Measurements from ENCODE around the gene GPNMB.
A peak's percentile ranks its signal among the peaks of the same experiment; 100 is the strongest.

The GPNMB gene

GRCh38 chr7:23247603-23248335 lies 1.2 kb downstream of the GPNMB start:
- Histone ChIP-seq H3K4me1 (ENCODE audit: control insufficient read depth, insufficient read depth, low read length) (peaks cover 15% of the 10 kb centered on the region), H3K27me3 (ENCODE audit: control insufficient read depth, insufficient read depth, low read length) (peaks cover 16% of the 10 kb centered on the region; the same call in 1 of the 2 replicates), H3K27ac (ENCODE audit: low read depth, low read length) (no peak overlapping the region), H3K4me3 (ENCODE audit: low read depth, low read length) (peak overlapping the region; percentile 47; the same call in 1 of the 2 replicates), H3K9me3 (ENCODE audit: control insufficient read depth, insufficient read depth, low read depth, low read length) (peaks cover 2% of the 10 kb centered on the region; the same call in 1 of the 2 replicates), H3K36me3 (ENCODE audit: control insufficient read depth, insufficient read depth, low read length) (no peaks in the 10 kb centered on the region), H3K9ac (ENCODE audit: low read length) (no peak overlapping the region)

DNA sequence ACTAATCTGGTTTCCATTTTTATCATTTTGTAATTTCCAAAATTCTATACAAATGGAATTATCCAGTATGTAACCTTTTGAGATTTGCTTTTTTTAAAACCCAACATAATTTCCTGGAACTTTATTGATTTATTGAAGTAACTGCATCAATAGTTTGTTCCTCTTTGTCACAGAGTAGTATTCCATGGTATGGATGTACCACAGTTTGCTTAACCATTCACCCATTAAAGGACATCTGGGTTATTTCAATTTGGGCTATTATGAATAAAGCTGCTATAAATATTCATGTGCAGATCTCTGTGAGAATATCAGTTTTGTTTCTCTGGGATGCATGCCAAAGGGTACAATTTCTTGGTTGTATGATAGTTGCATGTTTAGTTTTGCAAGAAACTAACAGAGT lies 2.9 kb downstream of the GPNMB start:
- Histone ChIP-seq H3K27ac (ENCODE audit: low read depth, low read length) (no peak overlapping the region), H3K4me3 (ENCODE audit: low read depth, low read length) (no peak overlapping the region), H3K27me3 (ENCODE audit: control insufficient read depth, insufficient read depth, low read length) (peaks cover 16% of the 10 kb centered on the region; the same call in 1 of the 2 replicates), H3K9me3 (ENCODE audit: control insufficient read depth, insufficient read depth, low read depth, low read length) (peaks cover 2% of the 10 kb centered on the region; the same call in 1 of the 2 replicates), H3K36me3 (ENCODE audit: control insufficient read depth, insufficient read depth, low read length) (no peaks in the 10 kb centered on the region), H3K9ac (ENCODE audit: low read length) (no peak overlapping the region), H3K4me1 (ENCODE audit: control insufficient read depth, insufficient read depth, low read length) (peaks cover 15% of the 10 kb centered on the region)

GRCh38 chr7:23254051-23254681 lies 7.6 kb downstream of the GPNMB start:
- Histone ChIP-seq H3K9ac (ENCODE audit: low read length) (no peak overlapping the region), H3K9me3 (ENCODE audit: control insufficient read depth, insufficient read depth, low read depth, low read length) (peaks cover 2% of the 10 kb centered on the region; the same call in 1 of the 2 replicates), H3K36me3 (ENCODE audit: control insufficient read depth, insufficient read depth, low read length) (no peaks in the 10 kb centered on the region), H3K27me3 (ENCODE audit: control insufficient read depth, insufficient read depth, low read length) (no peaks in the 10 kb centered on the region), H3K27ac (ENCODE audit: low read depth, low read length) (no peak overlapping the region), H3K4me3 (ENCODE audit: low read depth, low read length) (no peak overlapping the region), H3K4me1 (ENCODE audit: control insufficient read depth, insufficient read depth, low read length) (no peaks in the 10 kb centered on the region)

GRCh38 chr7:23256731-23257130 lies 10.2 kb downstream of the GPNMB start:
- no peaks in the 10 kb centered on the region for H3K4me1 ChIP-seq (ENCODE audit: control insufficient read depth, insufficient read depth, low read length)
- no peak overlapping the region for H3K9ac ChIP-seq (ENCODE audit: low read length)
- H3K4me3 ChIP-seq (ENCODE audit: low read depth, low read length): no peak overlapping the region
- peaks cover 2% of the 10 kb centered on the region; the same call in 1 of the 2 replicates for H3K9me3 ChIP-seq (ENCODE audit: control insufficient read depth, insufficient read depth, low read depth, low read length)
- no peak overlapping the region for H3K27ac ChIP-seq (ENCODE audit: low read depth, low read length)
- H3K36me3 ChIP-seq (ENCODE audit: control insufficient read depth, insufficient read depth, low read length): no peaks in the 10 kb centered on the region
- no peaks in the 10 kb centered on the region for H3K27me3 ChIP-seq (ENCODE audit: control insufficient read depth, insufficient read depth, low read length)

GRCh38 chr7:23260371-23260770 lies 13.8 kb downstream of the GPNMB start:
- Histone ChIP-seq H3K4me1 (ENCODE audit: control insufficient read depth, insufficient read depth, low read length) (no peaks in the 10 kb centered on the region), H3K4me3 (ENCODE audit: low read depth, low read length) (no peak overlapping the region), H3K27me3 (ENCODE audit: control insufficient read depth, insufficient read depth, low read length) (no peaks in the 10 kb centered on the region), H3K36me3 (ENCODE audit: control insufficient read depth, insufficient read depth, low read length) (no peaks in the 10 kb centered on the region), H3K27ac (ENCODE audit: low read depth, low read length) (no peak overlapping the region), H3K9me3 (ENCODE audit: control insufficient read depth, insufficient read depth, low read depth, low read length) (no peaks in the 10 kb centered on the region), H3K9ac (ENCODE audit: low read length) (no peak overlapping the region)

DNA sequence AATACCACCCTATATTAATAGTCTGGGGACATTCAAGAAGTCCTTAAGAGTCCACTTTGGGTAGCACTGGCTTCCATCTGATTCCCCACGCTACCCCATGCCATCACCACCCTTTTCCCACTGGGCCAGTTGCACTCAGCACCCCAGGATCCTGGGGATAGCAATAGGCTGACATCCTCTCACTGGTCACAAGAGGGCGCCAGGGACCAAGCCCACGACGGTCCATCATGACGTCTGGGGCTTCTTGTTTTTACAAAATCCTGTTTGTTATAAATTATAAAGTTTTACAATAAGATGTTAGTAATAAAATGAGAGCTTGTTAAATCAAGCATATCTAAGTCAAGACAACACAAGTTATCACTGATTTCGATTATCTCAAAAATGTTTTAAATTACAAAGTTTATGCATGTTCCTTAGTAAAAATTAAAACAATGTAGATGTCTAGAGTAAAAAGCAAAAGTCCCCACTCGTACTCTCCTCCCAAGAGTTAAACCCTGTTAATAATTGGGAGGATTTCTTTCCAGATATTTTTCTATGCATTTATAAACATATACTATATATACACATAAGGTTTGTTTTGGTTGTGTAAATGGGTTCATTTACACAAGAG lies 15.4 kb downstream of the GPNMB start:
- no peak overlapping the region for H3K4me3 ChIP-seq (ENCODE audit: low read depth, low read length)
- no peaks in the 10 kb centered on the region for H3K9me3 ChIP-seq (ENCODE audit: control insufficient read depth, insufficient read depth, low read depth, low read length)
- no peak overlapping the region for H3K27ac ChIP-seq (ENCODE audit: low read depth, low read length)
- H3K9ac ChIP-seq (ENCODE audit: low read length): no peak overlapping the region
- no peaks in the 10 kb centered on the region for H3K4me1 ChIP-seq (ENCODE audit: control insufficient read depth, insufficient read depth, low read length)
- no peaks in the 10 kb centered on the region for H3K36me3 ChIP-seq (ENCODE audit: control insufficient read depth, insufficient read depth, low read length)
- H3K27me3 ChIP-seq (ENCODE audit: control insufficient read depth, insufficient read depth, low read length): no peaks in the 10 kb centered on the region

GRCh38 chr7:23264916-23265458 lies 18.4 kb downstream of the GPNMB start:
- H3K4me1 ChIP-seq (ENCODE audit: control insufficient read depth, insufficient read depth, low read length): no peaks in the 10 kb centered on the region
- no peak overlapping the region for H3K9ac ChIP-seq (ENCODE audit: low read length)
- no peak overlapping the region for H3K27ac ChIP-seq (ENCODE audit: low read depth, low read length)
- no peak overlapping the region for H3K4me3 ChIP-seq (ENCODE audit: low read depth, low read length)
- H3K27me3 ChIP-seq (ENCODE audit: control insufficient read depth, insufficient read depth, low read length): no peaks in the 10 kb centered on the region
- H3K36me3 ChIP-seq (ENCODE audit: control insufficient read depth, insufficient read depth, low read length): no peaks in the 10 kb centered on the region
- 0 out of 2 replicates have a peak, but pooled peaks cover 6% of the 10 kb centered on the region for H3K9me3 ChIP-seq (ENCODE audit: control insufficient read depth, insufficient read depth, low read depth, low read length)

GRCh38 chr7:23266918-23267317 lies 20.3 kb downstream of the GPNMB start:
- H3K27ac ChIP-seq (ENCODE audit: low read depth, low read length): no peak overlapping the region
- H3K9me3 ChIP-seq (ENCODE audit: control insufficient read depth, insufficient read depth, low read depth, low read length): 0 out of 2 replicates have a peak, but pooled peaks cover 6% of the 10 kb centered on the region
- H3K4me3 ChIP-seq (ENCODE audit: low read depth, low read length): no peak overlapping the region
- H3K4me1 ChIP-seq (ENCODE audit: control insufficient read depth, insufficient read depth, low read length): no peaks in the 10 kb centered on the region
- no peaks in the 10 kb centered on the region for H3K27me3 ChIP-seq (ENCODE audit: control insufficient read depth, insufficient read depth, low read length)
- H3K36me3 ChIP-seq (ENCODE audit: control insufficient read depth, insufficient read depth, low read length): no peaks in the 10 kb centered on the region
- no peak overlapping the region for H3K9ac ChIP-seq (ENCODE audit: low read length)

GRCh38 chr7:23267357-23267756 lies 20.8 kb downstream of the GPNMB start:
- Histone ChIP-seq H3K9ac (ENCODE audit: low read length) (no peak overlapping the region), H3K27me3 (ENCODE audit: control insufficient read depth, insufficient read depth, low read length) (no peaks in the 10 kb centered on the region), H3K27ac (ENCODE audit: low read depth, low read length) (no peak overlapping the region), H3K9me3 (ENCODE audit: control insufficient read depth, insufficient read depth, low read depth, low read length) (0 out of 2 replicates have a peak, but pooled peaks cover 6% of the 10 kb centered on the region), H3K4me3 (ENCODE audit: low read depth, low read length) (no peak overlapping the region), H3K4me1 (ENCODE audit: control insufficient read depth, insufficient read depth, low read length) (no peaks in the 10 kb centered on the region), H3K36me3 (ENCODE audit: control insufficient read depth, insufficient read depth, low read length) (no peaks in the 10 kb centered on the region)

DNA sequence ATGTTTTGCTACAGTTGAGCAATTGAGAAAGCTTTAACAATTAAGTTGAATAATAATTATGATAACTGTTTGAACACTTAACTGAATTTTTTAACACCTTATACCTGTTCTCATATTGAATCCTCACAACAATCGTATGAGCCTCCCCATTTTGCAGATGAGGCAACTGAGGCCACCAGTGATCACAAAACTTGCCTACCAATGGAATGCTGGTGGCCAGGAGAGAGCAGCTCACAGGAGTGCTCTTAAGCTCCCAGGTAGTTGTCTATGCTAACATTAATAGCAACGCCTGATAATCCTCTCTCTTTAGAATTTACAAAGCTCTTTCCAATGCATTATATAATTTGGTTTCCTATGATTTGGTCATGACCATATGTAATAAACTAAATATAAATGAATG lies 21.6 kb downstream of the GPNMB start:
- H3K27me3 ChIP-seq (ENCODE audit: control insufficient read depth, insufficient read depth, low read length): no peaks in the 10 kb centered on the region
- H3K36me3 ChIP-seq (ENCODE audit: control insufficient read depth, insufficient read depth, low read length): no peaks in the 10 kb centered on the region
- no peak overlapping the region for H3K9ac ChIP-seq (ENCODE audit: low read length)
- 0 out of 2 replicates have a peak, but pooled peaks cover 6% of the 10 kb centered on the region for H3K9me3 ChIP-seq (ENCODE audit: control insufficient read depth, insufficient read depth, low read depth, low read length)
- H3K4me3 ChIP-seq (ENCODE audit: low read depth, low read length): no peak overlapping the region
- 0 out of 2 replicates have a peak, but pooled peaks cover 2% of the 10 kb centered on the region for H3K4me1 ChIP-seq (ENCODE audit: control insufficient read depth, insufficient read depth, low read length)
- H3K27ac ChIP-seq (ENCODE audit: low read depth, low read length): no peak overlapping the region

DNA sequence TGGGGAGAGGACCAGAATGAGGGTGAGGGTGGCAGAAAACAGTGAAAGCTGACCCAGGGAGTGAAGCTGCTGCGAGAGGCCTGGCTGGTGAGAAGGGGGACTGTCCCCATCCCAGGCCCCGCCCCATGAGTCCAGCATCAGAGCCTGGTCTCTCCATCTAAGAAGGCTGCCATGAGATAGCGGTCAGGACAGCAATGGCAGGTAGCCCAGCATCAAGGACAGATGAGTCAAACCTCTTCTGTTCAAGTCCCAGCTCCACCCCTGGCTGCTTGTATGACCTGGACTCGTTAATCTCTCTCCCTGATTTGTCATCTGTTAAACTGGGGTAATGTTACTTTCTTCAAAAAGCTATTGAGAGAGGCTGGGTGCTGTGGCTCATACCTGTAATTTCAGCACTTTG lies 22.2 kb downstream of the GPNMB start:
- H3K36me3 ChIP-seq (ENCODE audit: control insufficient read depth, insufficient read depth, low read length): no peaks in the 10 kb centered on the region

More for the DNA sequence above, 22.2 kb downstream of the GPNMB start:
- no peak overlapping the region for H3K4me3 ChIP-seq (ENCODE audit: low read depth, low read length)
- 0 out of 2 replicates have a peak, but pooled peaks cover 6% of the 10 kb centered on the region for H3K9me3 ChIP-seq (ENCODE audit: control insufficient read depth, insufficient read depth, low read depth, low read length)
- peaks cover 6% of the 10 kb centered on the region for H3K4me1 ChIP-seq (ENCODE audit: control insufficient read depth, insufficient read depth, low read length)
- no peak overlapping the region for H3K9ac ChIP-seq (ENCODE audit: low read length)
- no peak overlapping the region for H3K27ac ChIP-seq (ENCODE audit: low read depth, low read length)
- no peaks in the 10 kb centered on the region for H3K27me3 ChIP-seq (ENCODE audit: control insufficient read depth, insufficient read depth, low read length)

Measured in HUES6 (cell line).